Measurements from ENCODE around the gene CD6.

DNA sequence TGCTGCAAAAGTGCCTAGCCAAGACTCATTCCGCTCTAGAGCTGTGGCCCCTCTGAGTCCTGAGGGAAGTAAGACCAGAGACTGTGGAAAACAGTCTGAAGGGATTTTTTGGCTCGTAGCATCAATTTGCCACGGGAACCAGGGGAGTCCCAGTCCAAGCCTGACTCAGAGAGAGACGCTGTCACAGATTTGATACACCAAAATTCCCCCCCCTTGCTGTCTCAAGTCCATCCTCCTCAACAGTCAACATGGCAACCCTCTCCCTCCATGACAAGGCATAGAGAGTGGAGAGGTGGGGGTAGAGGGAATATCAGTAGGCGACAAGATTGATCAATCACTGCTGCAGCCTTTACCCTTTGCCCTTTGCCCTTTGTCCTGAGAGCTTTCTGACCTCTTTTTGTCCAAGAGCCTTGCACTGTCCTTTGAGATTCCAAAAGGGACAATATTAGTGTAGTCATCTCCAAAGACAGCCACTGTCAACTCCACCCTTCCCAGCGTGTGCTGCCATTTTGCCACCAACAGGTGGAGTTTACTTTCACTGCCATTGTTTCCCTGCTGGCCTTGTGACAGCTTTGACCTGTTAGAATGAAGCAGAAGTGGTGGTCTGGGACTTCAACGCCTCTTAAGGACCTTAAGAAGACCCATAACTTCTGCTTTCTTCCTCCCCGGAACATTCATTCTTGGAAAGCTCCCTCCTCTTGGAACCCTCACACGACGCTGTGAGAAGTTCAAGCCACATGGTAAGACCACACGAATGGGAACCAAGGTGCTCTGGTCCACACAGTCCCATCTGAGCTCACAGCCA, 26.8 kb upstream of the CD6 start:
- TF ChIP-seq POLR2AphosphoS5 (IDR thresholded peaks at IDR 0.05; ENCODE audit: low read depth, low read length) (no peak), SIN3A (IDR thresholded peaks at IDR 0.05; ENCODE audit: borderline replicate concordance, insufficient read depth, low read length) (no peak), TAF1 (IDR thresholded peaks at IDR 0.05; ENCODE audit: borderline replicate concordance, insufficient read depth, low read length) (no peak), FOXP2 (optimal IDR thresholded peaks at IDR 0.05; ENCODE audit: borderline replicate concordance, extremely low read depth, extremely low read length, insufficient read depth) (no peak)
- TF ChIP-seq, protein P1, sequence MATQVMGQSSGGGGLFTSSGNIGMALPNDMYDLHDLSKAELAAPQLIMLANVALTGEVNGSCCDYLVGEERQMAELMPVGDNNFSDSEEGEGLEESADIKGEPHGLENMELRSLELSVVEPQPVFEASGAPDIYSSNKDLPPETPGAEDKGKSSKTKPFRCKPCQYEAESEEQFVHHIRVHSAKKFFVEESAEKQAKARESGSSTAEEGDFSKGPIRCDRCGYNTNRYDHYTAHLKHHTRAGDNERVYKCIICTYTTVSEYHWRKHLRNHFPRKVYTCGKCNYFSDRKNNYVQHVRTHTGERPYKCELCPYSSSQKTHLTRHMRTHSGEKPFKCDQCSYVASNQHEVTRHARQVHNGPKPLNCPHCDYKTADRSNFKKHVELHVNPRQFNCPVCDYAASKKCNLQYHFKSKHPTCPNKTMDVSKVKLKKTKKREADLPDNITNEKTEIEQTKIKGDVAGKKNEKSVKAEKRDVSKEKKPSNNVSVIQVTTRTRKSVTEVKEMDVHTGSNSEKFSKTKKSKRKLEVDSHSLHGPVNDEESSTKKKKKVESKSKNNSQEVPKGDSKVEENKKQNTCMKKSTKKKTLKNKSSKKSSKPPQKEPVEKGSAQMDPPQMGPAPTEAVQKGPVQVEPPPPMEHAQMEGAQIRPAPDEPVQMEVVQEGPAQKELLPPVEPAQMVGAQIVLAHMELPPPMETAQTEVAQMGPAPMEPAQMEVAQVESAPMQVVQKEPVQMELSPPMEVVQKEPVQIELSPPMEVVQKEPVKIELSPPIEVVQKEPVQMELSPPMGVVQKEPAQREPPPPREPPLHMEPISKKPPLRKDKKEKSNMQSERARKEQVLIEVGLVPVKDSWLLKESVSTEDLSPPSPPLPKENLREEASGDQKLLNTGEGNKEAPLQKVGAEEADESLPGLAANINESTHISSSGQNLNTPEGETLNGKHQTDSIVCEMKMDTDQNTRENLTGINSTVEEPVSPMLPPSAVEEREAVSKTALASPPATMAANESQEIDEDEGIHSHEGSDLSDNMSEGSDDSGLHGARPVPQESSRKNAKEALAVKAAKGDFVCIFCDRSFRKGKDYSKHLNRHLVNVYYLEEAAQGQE (IDR thresholded peaks at IDR 0.05; ENCODE audit: insufficient read depth in 1 of 2, low read depth in 2 of 2, low read length in 2 of 2), result no peak

All from PFSK-1 (cell line).